Activated naive CD8-positive, alpha-beta T cell treated with anti-CD3 and anti-CD28 coated beads, Interleukin-2, amount 50 U/mL, for 24 hours (primary cell): ENCODE measurements around the gene CAMK2N2.
"Not testable (repeated sequence)": the region's sequence is repeated elsewhere in the genome, so short reads cannot be mapped to it uniquely, and the experiment has no call there.

Experiments used
- ATAC-seq: fragments of 150-1000 bp; cut with Tn5 transposase; one replicate; pipeline ENCODE4 v1.10.0; 2021
- DNase-seq: peaks from one replicate; pipeline ENCODE4 v3.0.0; 2021
- H3K27ac Mint-ChIP-seq: one replicate; pipeline ENCODE4 v1.8.0; 2021; ENCODE audit warnings: mild to moderate bottlenecking, mixed read lengths
- H3K27me3 Mint-ChIP-seq: one replicate; pipeline ENCODE4 v1.8.0; 2021; ENCODE audit warnings: mixed read lengths
- H3K36me3 Mint-ChIP-seq: one replicate; pipeline ENCODE4 v1.8.0; 2021; ENCODE audit warnings: low read depth, mixed read lengths
- H3K4me1 Mint-ChIP-seq: one replicate; pipeline ENCODE4 v1.8.0; 2021; ENCODE audit warnings: mixed read lengths
- H3K4me3 Mint-ChIP-seq: one replicate; pipeline ENCODE4 v1.8.0; 2021; ENCODE audit warnings: mild to moderate bottlenecking, moderate library complexity, mixed read lengths
- H3K9me3 Mint-ChIP-seq: one replicate; pipeline ENCODE4 v1.8.0; 2021; ENCODE audit warnings: mixed read lengths

Gene CAMK2N2

GRCh38 chr3:184289426-184289938 lies 28.1 kb upstream of the CAMK2N2 start:
- Mint-ChIP-seq H3K9me3 (no peaks in the 10 kb centered on the region), H3K27ac (no peak overlapping the region), H3K4me1 (no peaks in the 10 kb centered on the region), H3K36me3 (no peaks in the 10 kb centered on the region), H3K27me3 (peaks cover 11% of the 10 kb centered on the region), H3K4me3 (no peak overlapping the region)
- ATAC-seq, result peak; percentile 69
- peak; percentile 80 for DNase-seq

- ATAC-seq (peak; percentile 35), DNase-seq (peak; percentile 35)
- peaks cover 12% of the 10 kb centered on the region for H3K27me3 Mint-ChIP-seq
- no peaks in the 10 kb centered on the region for H3K36me3 Mint-ChIP-seq
- no peaks in the 10 kb centered on the region for H3K9me3 Mint-ChIP-seq
- no peak overlapping the region for H3K4me3 Mint-ChIP-seq
- no peaks in the 10 kb centered on the region for H3K4me1 Mint-ChIP-seq
- H3K27ac Mint-ChIP-seq, result no peak overlapping the region
Observed at GRCh38 chr3:184284696-184285095, 23.3 kb upstream of the CAMK2N2 start.

- no peaks in the 10 kb centered on the region for H3K4me1 Mint-ChIP-seq
- H3K9me3 Mint-ChIP-seq, result no peaks in the 10 kb centered on the region
- no peak for ATAC-seq
- no peak overlapping the region for H3K4me3 Mint-ChIP-seq
- H3K27me3 Mint-ChIP-seq, result peaks cover 16% of the 10 kb centered on the region
- DNase-seq, result no peak
- no peak overlapping the region for H3K27ac Mint-ChIP-seq
- no peaks in the 10 kb centered on the region for H3K36me3 Mint-ChIP-seq
Observed at GRCh38 chr3:184283681-184284080, 22.3 kb upstream of the CAMK2N2 start.

DNA sequence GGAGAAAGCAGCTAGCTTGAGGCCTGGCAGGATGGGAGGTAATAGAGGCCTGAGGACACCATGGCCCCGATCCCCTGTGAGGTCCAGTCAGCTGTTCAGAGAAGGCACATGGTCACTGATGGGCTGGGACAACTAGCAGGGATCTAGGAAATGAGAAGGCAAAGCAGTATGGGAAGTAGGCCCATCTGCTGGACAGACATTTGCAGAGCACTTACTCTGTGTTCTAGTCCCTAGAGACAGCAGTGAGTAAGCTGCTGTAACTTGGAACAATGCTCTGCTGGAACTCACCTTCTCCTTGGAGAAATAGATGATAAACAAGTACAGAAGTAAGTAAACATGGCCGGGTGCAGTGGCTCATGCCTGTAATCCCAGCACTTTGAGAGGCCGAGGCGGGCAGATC lies 21.6 kb upstream of the CAMK2N2 start:
- Mint-ChIP-seq H3K27me3 (peaks cover 20% of the 10 kb centered on the region), H3K4me3 (no peak overlapping the region), H3K4me1 (no peaks in the 10 kb centered on the region), H3K27ac (no peak overlapping the region), H3K9me3 (no peaks in the 10 kb centered on the region), H3K36me3 (no peaks in the 10 kb centered on the region)
- no peak for DNase-seq
- no peak for ATAC-seq

GRCh38 chr3:184277366-184277765 lies 16.0 kb upstream of the CAMK2N2 start:
- Mint-ChIP-seq H3K4me1 (no peaks in the 10 kb centered on the region), H3K4me3 (no peak overlapping the region), H3K9me3 (no peaks in the 10 kb centered on the region), H3K27me3 (peaks cover 42% of the 10 kb centered on the region), H3K36me3 (no peaks in the 10 kb centered on the region), H3K27ac (no peak overlapping the region)
- no peak for ATAC-seq
- DNase-seq, result no peak

GRCh38 chr3:184275961-184276910 lies 14.9 kb upstream of the CAMK2N2 start, which contains the start of gene ECE2:
Gene ECE2 (plus strand): TSS chr3:184276022. CDS start chr3:184276154, 132 bp downstream.
- ATAC-seq (no peak), DNase-seq (no peak)
- no peak within 1 kb of the TSS for H3K27ac Mint-ChIP-seq
- no peaks in the 10 kb centered on the region for H3K9me3 Mint-ChIP-seq
- no peak within 1 kb of the TSS for H3K4me3 Mint-ChIP-seq
- peaks cover 42% of the 10 kb centered on the region for H3K27me3 Mint-ChIP-seq
- no peaks in the 10 kb centered on the region for H3K4me1 Mint-ChIP-seq
- no peaks in the 10 kb centered on the region for H3K36me3 Mint-ChIP-seq

GRCh38 chr3:184275381-184275701 lies 14.0 kb upstream of the CAMK2N2 start:
- no peak overlapping the region for H3K27ac Mint-ChIP-seq
- peaks cover 42% of the 10 kb centered on the region for H3K27me3 Mint-ChIP-seq
- ATAC-seq (no peak), DNase-seq (no peak)
- no peaks in the 10 kb centered on the region for H3K4me1 Mint-ChIP-seq
- H3K36me3 Mint-ChIP-seq, result no peaks in the 10 kb centered on the region
- H3K4me3 Mint-ChIP-seq, result no peak overlapping the region
- H3K9me3 Mint-ChIP-seq, result no peaks in the 10 kb centered on the region

DNA sequence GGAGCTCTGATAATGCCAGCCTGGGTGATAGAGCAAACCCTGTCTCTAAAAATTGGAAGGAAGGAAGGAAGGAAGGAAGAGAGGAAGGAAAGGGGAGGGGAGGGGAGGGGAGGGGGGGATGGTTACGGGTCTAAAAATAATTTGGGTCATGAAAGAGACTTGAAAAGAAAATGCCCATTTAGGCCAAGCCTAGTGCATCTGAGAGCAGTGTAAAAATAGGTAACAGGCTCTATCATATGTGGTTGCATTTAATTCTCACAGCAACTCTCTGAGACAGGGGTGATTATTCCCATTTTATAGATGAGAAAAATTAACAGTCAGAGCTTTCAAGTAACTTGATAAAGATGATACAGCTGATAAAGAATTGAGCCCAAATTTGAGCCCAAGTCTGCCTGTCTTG lies 10.9 kb upstream of the CAMK2N2 start:
- Mint-ChIP-seq H3K27me3 (peaks cover 35% of the 10 kb centered on the region), H3K36me3 (no peaks in the 10 kb centered on the region), H3K27ac (no peak overlapping the region), H3K9me3 (no peaks in the 10 kb centered on the region), H3K4me3 (no peak overlapping the region), H3K4me1 (no peaks in the 10 kb centered on the region)
- ATAC-seq (no peak), DNase-seq (no peak)

DNA sequence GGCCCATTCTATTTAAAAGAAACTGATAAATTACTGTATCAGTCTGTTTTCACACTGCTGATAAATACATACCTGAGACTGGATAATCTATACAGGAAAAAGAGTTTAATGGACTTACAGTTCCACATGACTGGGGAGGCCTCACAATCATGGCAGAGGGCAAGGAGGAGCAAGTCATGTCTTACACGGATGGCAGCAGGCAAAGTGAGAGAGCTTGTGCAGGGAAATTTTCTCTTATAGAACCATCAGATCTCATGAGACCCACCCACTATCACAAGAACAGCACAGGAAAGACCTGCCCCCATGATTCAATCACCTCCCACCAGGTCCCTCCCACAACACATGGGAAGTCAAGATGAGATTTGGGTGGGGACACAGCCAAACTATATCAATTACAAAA lies 5.9 kb upstream of the CAMK2N2 start:
- not testable (repeated sequence) for DNase-seq, H3K9me3 Mint-ChIP-seq, H3K27ac Mint-ChIP-seq, H3K36me3 Mint-ChIP-seq, ATAC-seq, H3K4me3 Mint-ChIP-seq, H3K4me1 Mint-ChIP-seq
- peaks cover 33% of the 10 kb centered on the region for H3K27me3 Mint-ChIP-seq

DNA sequence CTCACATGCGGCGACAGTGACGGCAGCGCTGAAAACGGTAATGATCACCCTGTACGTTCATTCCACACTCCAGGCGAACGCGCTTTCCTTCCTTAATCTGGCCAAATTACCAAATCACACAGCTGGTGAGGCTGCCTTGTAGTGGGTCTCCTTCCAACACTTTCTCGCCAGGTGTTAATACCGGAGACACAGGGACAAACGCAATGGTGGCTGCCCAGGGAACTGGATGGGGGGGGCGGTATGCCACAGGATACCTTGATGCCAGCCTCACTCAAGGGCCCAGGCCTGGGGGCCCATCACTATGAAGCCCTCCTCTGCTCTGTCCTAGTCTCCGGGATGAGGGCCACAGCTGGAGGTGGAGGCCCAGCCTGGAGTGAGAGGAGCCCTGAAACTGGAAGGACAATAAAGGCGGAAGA lies 1.4 kb upstream of the CAMK2N2 start:
- ATAC-seq (no peak), DNase-seq (no peak)
- H3K9me3 Mint-ChIP-seq, result no peaks in the 10 kb centered on the region
- H3K36me3 Mint-ChIP-seq, result peaks cover 6% of the 10 kb centered on the region
- H3K4me1 Mint-ChIP-seq, result peaks cover 17% of the 10 kb centered on the region
- H3K4me3 Mint-ChIP-seq, result peak overlapping the region; percentile 81
- peaks cover 46% of the 10 kb centered on the region for H3K27me3 Mint-ChIP-seq
- H3K27ac Mint-ChIP-seq, result no peak overlapping the region

DNA sequence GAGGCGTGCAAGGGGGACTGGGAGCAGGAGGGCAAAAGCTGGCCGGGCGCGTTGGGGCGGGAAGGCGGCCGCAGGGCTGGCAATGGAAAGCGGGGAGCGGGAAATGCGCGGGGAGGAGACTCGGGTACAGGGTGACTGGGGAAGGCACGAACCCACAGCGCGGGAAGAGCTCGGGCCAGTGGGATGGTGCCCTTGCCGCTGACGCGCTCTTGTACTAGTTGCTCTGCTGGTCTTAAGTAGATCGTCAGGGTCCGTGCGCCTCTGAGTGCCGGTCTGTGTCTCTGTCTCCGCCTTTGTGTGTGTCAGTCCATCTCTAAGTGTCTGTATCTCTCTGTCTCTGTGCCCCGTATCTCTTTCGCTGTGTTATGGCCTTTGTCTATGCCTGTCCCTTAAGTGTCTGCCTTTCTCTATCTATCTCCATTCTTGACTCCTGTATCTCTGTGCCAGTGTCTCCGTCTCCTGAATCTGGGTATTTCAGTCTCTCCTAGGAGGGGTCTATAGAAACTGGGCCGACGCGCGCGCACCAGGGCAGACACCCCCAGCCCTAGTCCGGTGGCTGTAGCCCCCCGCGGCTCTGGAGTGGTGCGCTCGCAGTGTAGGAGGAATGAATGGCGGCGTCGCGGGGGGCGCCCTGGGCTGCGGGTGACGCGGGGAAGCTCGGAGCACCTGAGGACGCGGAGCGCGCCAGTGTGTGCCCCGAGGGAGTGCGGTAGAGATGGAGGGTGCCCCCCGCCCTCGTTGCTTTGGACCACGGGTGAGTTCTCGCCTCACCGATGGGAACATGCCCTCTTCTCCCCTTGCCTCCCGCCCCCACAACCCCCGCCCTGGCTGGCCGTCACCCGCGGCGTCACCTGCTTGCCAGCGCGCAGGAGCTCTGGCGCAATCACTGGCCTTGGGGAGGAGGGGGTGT lies 756 bp upstream of the CAMK2N2 start:
- Mint-ChIP-seq H3K27ac (peak overlapping the region; percentile 32), H3K36me3 (peaks cover 8% of the 10 kb centered on the region), H3K4me3 (peak overlapping the region; percentile 81), H3K27me3 (peaks cover 41% of the 10 kb centered on the region), H3K4me1 (peaks cover 17% of the 10 kb centered on the region), H3K9me3 (no peaks in the 10 kb centered on the region)
- DNase-seq, result peak; percentile 27
- peak; percentile 42 for ATAC-seq

- ATAC-seq (no peak), DNase-seq (no peak)
- Mint-ChIP-seq H3K4me1 (peaks cover 20% of the 10 kb centered on the region), H3K27me3 (peaks cover 38% of the 10 kb centered on the region), H3K36me3 (peaks cover 8% of the 10 kb centered on the region), H3K27ac (no peak overlapping the region), H3K9me3 (no peaks in the 10 kb centered on the region), H3K4me3 (peak overlapping the region; percentile 66)
Observed at GRCh38 chr3:184260724-184261269, 556 bp downstream of the CAMK2N2 start.

- DNase-seq (peak; percentile 46), ATAC-seq (no peak)
- Mint-ChIP-seq H3K4me3 (peak overlapping the region; percentile 66), H3K27me3 (peaks cover 36% of the 10 kb centered on the region), H3K4me1 (peaks cover 27% of the 10 kb centered on the region), H3K27ac (no peak overlapping the region), H3K9me3 (no peaks in the 10 kb centered on the region), H3K36me3 (peaks cover 12% of the 10 kb centered on the region)
Observed at GRCh38 chr3:184259878-184260723, 1.3 kb downstream of the CAMK2N2 start.
